PFSK-1 (cell line): ENCODE results near the gene KAZN.

Source experiments
- FOXP2 ChIP-seq: optimal IDR thresholded peaks from 2 replicates; pipeline ENCODE3; 2011; ENCODE audit warnings: borderline replicate concordance, control low read depth, inconsistent platforms; ENCODE audit not compliant: insufficient read depth; ENCODE audit errors: extremely low read length, extremely low read depth
- POLR2AphosphoS5 ChIP-seq: IDR thresholded peaks from 2 replicates; pipeline ENCODE4 v1.6.1; 2012; ENCODE audit warnings: low read depth, mild to moderate bottlenecking, control low read depth, low read length, moderate library complexity
- SIN3A ChIP-seq: IDR thresholded peaks from 2 replicates; pipeline ENCODE4 v1.6.1; 2012; ENCODE audit warnings: mild to moderate bottlenecking, low read length, moderate library complexity, borderline replicate concordance; ENCODE audit not compliant: insufficient read depth
- TAF1 ChIP-seq: IDR thresholded peaks from 2 replicates; pipeline ENCODE4 v1.6.1; 2012; ENCODE audit warnings: low read length, control low read depth, borderline replicate concordance; ENCODE audit not compliant: insufficient read depth
- TF ChIP-seq, protein P1 (sequence below), 2 experiments: IDR thresholded peaks; 2 replicates each; pipeline versions ENCODE4 v1.6.1 to v1.8.0; 2011 to 2012; ENCODE audit warnings: low read depth in 2 of 2, low read length in 2 of 2, control low read depth in 1 of 2, inconsistent platforms in 1 of 2, mild to moderate bottlenecking in 1 of 2, moderate library complexity in 1 of 2; ENCODE audit not compliant: insufficient read depth in 1 of 2

KAZN gene

DNA sequence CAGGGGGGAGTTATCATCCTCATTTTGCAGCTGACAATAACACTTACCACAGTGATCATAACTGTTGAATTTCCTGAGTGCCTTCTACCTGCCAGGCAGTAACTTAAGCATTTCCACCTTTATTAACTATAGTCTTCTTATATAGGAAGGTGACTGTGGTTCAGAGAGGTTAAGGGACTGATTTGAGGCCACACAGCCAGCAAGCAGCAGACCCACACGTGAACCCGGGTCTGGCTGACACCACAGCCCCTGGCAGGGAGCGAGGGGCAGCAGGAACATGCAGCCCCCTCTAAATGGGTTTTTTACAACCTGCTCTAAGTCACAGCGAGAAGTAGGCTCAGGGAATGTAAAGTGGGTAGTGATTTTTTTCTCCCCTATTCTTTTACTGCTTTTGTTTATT is 248.2 kb downstream of the KAZN start:
- no peak for TF ChIP-seq TAF1
- no peak for TF ChIP-seq FOXP2
- TF ChIP-seq SIN3A = no peak
- TF ChIP-seq, protein P1, sequence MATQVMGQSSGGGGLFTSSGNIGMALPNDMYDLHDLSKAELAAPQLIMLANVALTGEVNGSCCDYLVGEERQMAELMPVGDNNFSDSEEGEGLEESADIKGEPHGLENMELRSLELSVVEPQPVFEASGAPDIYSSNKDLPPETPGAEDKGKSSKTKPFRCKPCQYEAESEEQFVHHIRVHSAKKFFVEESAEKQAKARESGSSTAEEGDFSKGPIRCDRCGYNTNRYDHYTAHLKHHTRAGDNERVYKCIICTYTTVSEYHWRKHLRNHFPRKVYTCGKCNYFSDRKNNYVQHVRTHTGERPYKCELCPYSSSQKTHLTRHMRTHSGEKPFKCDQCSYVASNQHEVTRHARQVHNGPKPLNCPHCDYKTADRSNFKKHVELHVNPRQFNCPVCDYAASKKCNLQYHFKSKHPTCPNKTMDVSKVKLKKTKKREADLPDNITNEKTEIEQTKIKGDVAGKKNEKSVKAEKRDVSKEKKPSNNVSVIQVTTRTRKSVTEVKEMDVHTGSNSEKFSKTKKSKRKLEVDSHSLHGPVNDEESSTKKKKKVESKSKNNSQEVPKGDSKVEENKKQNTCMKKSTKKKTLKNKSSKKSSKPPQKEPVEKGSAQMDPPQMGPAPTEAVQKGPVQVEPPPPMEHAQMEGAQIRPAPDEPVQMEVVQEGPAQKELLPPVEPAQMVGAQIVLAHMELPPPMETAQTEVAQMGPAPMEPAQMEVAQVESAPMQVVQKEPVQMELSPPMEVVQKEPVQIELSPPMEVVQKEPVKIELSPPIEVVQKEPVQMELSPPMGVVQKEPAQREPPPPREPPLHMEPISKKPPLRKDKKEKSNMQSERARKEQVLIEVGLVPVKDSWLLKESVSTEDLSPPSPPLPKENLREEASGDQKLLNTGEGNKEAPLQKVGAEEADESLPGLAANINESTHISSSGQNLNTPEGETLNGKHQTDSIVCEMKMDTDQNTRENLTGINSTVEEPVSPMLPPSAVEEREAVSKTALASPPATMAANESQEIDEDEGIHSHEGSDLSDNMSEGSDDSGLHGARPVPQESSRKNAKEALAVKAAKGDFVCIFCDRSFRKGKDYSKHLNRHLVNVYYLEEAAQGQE (IDR thresholded peaks at IDR 0.05; ENCODE audit: insufficient read depth in 1 of 2, low read depth in 2 of 2, low read length in 2 of 2) = no peak
- no peak for TF ChIP-seq POLR2AphosphoS5

DNA sequence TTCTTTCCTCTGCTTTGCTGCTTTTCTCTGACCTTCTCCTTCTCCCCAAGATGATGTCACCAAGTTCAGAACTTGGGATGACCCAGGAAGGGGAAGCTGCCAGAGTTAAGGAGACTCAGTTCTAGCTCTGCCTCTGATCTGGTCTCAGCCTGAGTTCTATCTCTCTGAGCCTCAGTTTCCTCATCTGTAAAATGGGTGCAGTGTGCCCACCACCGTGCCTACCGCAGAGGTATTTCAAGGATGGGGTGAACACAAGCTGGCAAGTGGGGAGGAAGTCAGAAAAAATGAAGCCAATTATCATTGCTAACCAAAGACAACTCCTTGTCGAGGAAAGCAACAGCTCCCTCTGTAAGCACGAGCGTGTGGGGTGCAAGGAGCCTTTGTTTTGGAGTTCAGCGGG is 249.7 kb downstream of the KAZN start:
- TF ChIP-seq FOXP2 (no peak), POLR2AphosphoS5 (no peak), SIN3A (no peak), TAF1 (no peak)
- TF ChIP-seq, protein P1 (IDR thresholded peaks at IDR 0.05; ENCODE audit: insufficient read depth in 1 of 2, low read depth in 2 of 2, low read length in 2 of 2) = no peak

DNA sequence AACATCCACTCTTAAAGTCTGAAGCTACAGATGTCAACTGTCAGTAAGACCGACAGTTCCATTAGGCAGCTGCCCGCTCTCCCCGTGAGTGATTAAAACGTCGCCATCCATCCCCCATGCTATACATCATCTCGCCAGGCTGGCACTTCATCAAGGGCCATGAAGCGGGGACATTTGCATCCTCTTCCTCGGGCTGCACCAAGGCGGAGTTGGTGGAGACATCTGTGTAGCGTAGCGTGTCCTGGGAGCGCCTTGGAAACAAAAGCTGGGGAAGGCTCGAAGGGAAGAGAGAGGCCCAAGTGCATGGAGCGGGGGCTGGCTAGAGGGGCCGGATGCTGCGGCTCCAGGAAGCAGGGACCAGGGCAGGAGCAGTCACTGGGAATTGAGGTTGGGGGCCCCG is 250.1 kb downstream of the KAZN start:
- TF ChIP-seq FOXP2 (no peak), POLR2AphosphoS5 (no peak), TAF1 (no peak), SIN3A (no peak)

DNA sequence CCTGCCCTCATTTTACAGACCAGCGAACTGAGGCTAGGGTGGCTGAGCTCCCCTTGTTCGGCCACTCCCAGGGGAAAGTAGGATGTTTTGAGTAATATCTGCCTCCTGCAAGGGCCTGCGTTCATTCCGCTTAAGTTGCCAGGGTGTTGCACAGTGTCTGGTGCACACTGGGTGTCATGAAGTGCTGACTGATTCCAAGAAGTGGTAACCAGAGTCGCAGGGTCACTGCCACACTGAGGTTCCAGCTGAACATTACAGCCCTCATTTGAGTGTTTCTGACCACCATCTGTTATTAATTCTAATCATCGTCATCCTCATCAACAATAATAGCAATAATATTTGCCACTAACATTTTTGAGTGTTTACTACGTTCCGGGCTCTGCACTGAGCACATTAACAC is 250.6 kb downstream of the KAZN start:
- TF ChIP-seq SIN3A (no peak), TAF1 (no peak), POLR2AphosphoS5 (no peak), FOXP2 (no peak)
- TF ChIP-seq, protein P1 (IDR thresholded peaks at IDR 0.05; ENCODE audit: insufficient read depth in 1 of 2, low read depth in 2 of 2, low read length in 2 of 2) = no peak

DNA sequence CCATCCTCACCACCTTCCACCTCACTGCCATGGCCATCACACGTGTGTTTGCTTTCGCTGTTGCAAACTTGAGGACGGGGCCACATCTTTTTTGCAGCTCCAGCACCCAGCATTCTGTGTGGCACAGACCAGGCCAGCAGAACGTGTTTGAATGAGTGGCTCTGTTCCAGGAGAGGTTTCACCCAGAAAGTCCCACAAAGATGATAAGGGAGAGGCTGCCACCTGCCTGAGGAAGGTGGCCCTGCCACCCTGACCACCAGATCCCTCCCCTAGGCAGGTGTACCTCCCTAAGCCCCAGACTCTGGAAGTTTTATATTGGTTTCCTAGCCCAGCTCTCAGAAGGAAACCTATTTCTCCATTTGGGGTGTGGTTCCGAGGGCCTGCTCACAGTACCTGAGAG is 252.1 kb downstream of the KAZN start:
- no peak for TF ChIP-seq FOXP2
- TF ChIP-seq, protein P1 (IDR thresholded peaks at IDR 0.05; ENCODE audit: insufficient read depth in 1 of 2, low read depth in 2 of 2, low read length in 2 of 2) = no peak
- no peak for TF ChIP-seq TAF1
- TF ChIP-seq POLR2AphosphoS5 = no peak
- TF ChIP-seq SIN3A = no peak
